ENCODE measurements around the gene TSKS.

GRCh38 chr19:49808711-49809159 lies 45.6 kb upstream of the TSKS start:
- no peak for TF ChIP-seq EZH2phosphoT487 (IDR thresholded peaks at IDR 0.05; ENCODE audit: insufficient read depth, low read depth)
- TF ChIP-seq EZH2 (IDR thresholded peaks at IDR 0.05; ENCODE audit: insufficient read depth, poor library complexity, severe bottlenecking) = no peak

Data from GM23248 (cell line).